DND-41 (cell line): ENCODE measurements around the gene MLYCD.
"Not testable (repeated sequence)": the region's sequence is repeated elsewhere in the genome, so short reads cannot be mapped to it uniquely, and the experiment has no call there.

ENCODE experiments used
- ATAC-seq: fragments of 200-7000 bp; cut with Tn5 transposase; 3 replicates; pipeline ENCODE4 v1.9.1; 2021; ENCODE audit warnings: low read depth; ENCODE audit not compliant: insufficient read depth
- DNase-seq: peaks from one replicate; pipeline ENCODE4 v3.0.0-alpha.2; 2020
- H2AFZ ChIP-seq: 2 replicates; pipeline ENCODE4 v1.6.0; 2012; ENCODE audit warnings: low read depth, low read length
- H3K27ac ChIP-seq: 2 replicates; pipeline ENCODE4 v1.5.1; 2012; ENCODE audit warnings: low read length, inconsistent platforms
- H3K27me3 ChIP-seq: fragments of 200-600 bp; sonication (generic); 2 replicates; pipeline ENCODE4 v1.6.0; 2012; ENCODE audit warnings: low read length, mild to moderate bottlenecking, inconsistent platforms; ENCODE audit not compliant: insufficient read depth, poor library complexity
- H3K36me3 ChIP-seq: 2 replicates; pipeline ENCODE4 v1.5.1; 2012; ENCODE audit warnings: low read length, inconsistent platforms; ENCODE audit not compliant: insufficient read depth
- H3K4me1 ChIP-seq: 2 replicates; pipeline ENCODE4 v1.5.1; 2012; ENCODE audit warnings: mild to moderate bottlenecking, low read length; ENCODE audit not compliant: insufficient read depth
- H3K4me2 ChIP-seq: 2 replicates; pipeline ENCODE4 v1.6.0; 2012; ENCODE audit warnings: mild to moderate bottlenecking, moderate library complexity, low read length, inconsistent platforms; ENCODE audit not compliant: insufficient read depth
- H3K4me3 ChIP-seq, 2 experiments: fragments of 200-600 bp in 1 of 2; shearing (Covaris generic) in 1 of 2; 2 replicates each; pipeline ENCODE4 v1.5.1; 2012 to 2016; ENCODE audit warnings: inconsistent platforms in 2 of 2, low read length in 2 of 2, mild to moderate bottlenecking in 2 of 2, low read depth in 1 of 2, moderate library complexity in 1 of 2
- H3K79me2 ChIP-seq: 2 replicates; pipeline ENCODE4 v1.6.0; 2012; ENCODE audit warnings: low read length, inconsistent platforms; ENCODE audit not compliant: insufficient read depth
- H3K9ac ChIP-seq: 2 replicates; pipeline ENCODE4 v1.6.0; 2012; ENCODE audit warnings: low read depth, mild to moderate bottlenecking, inconsistent platforms, low read length, moderate library complexity
- H3K9me3 ChIP-seq: 2 replicates; pipeline ENCODE4 v1.5.1; 2012; ENCODE audit warnings: low read length, moderate library complexity, mild to moderate bottlenecking, inconsistent platforms; ENCODE audit not compliant: insufficient read depth, severe bottlenecking
- H4K20me1 ChIP-seq: 2 replicates; pipeline ENCODE4 v1.6.0; 2012; ENCODE audit warnings: low read length; ENCODE audit not compliant: insufficient read depth
- EZH2 ChIP-seq: IDR thresholded peaks from 3 replicates; pipeline ENCODE4 v1.6.1; 2012; ENCODE audit warnings: borderline replicate concordance, low read depth, mild to moderate bottlenecking, moderate library complexity, low read length, inconsistent platforms; ENCODE audit not compliant: severe bottlenecking
- TF ChIP-seq, protein P1 (sequence below): IDR thresholded peaks from 2 replicates; pipeline ENCODE4 v1.5.1; 2012; ENCODE audit warnings: borderline replicate concordance, low read length, moderate library complexity, mild to moderate bottlenecking; ENCODE audit not compliant: poor library complexity, severe bottlenecking; ENCODE audit errors: extremely low read depth

Gene MLYCD

DNA sequence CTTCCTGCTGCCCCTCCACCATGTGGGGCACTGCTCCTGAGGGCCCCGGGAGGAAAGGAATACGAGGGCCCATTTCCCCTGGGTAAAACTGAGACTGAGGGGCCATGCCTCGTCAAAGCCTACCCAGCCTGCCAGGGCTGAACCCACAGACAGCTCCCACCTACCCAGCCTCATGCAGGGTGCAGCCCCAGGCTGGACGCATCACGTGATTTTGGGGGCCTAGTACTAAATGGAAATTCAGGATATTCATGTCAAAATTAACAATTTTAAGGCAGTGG, 50.7 kb downstream of the MLYCD start:
- peaks cover 11% of the 10 kb centered on the region for H3K4me1 ChIP-seq
- H3K27ac ChIP-seq, result no peak overlapping the region
- no peaks in the 10 kb centered on the region for H3K9me3 ChIP-seq
- ATAC-seq (no peak), DNase-seq (no peak)
- peaks cover 7% of the 10 kb centered on the region for H3K27me3 ChIP-seq
- H3K36me3 ChIP-seq, result no peaks in the 10 kb centered on the region
- no peak overlapping the region for H2AFZ ChIP-seq
- no peak overlapping the region for H3K4me3 ChIP-seq
- H4K20me1 ChIP-seq, result no peaks in the 10 kb centered on the region
- no peak overlapping the region for H3K4me2 ChIP-seq
- no peak overlapping the region for H3K9ac ChIP-seq
- TF ChIP-seq EZH2, result no peak
- TF ChIP-seq, protein P1, sequence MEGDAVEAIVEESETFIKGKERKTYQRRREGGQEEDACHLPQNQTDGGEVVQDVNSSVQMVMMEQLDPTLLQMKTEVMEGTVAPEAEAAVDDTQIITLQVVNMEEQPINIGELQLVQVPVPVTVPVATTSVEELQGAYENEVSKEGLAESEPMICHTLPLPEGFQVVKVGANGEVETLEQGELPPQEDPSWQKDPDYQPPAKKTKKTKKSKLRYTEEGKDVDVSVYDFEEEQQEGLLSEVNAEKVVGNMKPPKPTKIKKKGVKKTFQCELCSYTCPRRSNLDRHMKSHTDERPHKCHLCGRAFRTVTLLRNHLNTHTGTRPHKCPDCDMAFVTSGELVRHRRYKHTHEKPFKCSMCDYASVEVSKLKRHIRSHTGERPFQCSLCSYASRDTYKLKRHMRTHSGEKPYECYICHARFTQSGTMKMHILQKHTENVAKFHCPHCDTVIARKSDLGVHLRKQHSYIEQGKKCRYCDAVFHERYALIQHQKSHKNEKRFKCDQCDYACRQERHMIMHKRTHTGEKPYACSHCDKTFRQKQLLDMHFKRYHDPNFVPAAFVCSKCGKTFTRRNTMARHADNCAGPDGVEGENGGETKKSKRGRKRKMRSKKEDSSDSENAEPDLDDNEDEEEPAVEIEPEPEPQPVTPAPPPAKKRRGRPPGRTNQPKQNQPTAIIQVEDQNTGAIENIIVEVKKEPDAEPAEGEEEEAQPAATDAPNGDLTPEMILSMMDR, result no peak
- H3K79me2 ChIP-seq, result no peaks in the 10 kb centered on the region

DNA sequence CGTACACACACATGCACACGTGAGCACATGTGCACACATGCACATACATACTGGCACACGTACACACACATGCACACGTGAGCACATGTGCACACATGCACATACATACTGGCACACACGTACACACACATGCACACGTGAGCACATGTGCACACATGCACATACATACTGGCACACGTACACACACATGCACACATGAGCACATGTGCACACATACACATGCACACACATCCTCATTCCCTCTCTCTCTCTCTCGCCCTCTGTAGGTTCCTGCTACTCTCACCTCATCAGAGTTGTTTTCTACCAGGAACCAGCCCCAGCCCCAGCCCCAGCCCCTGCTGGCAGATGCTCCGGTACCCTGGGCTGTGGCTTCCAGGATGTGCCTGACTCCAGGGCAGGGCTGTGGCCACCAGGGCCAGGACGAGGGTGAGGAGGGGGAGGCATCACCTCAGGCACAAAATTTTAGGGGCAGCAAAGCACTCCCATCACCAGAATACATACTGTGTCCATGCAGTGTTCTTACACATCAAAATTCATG, 52.0 kb downstream of the MLYCD start:
- H3K4me3 ChIP-seq, H3K4me2 ChIP-seq, H4K20me1 ChIP-seq, H2AFZ ChIP-seq, H3K27ac ChIP-seq, H3K36me3 ChIP-seq, H3K9me3 ChIP-seq, H3K27me3 ChIP-seq, H3K9ac ChIP-seq, DNase-seq, H3K79me2 ChIP-seq, ATAC-seq: not testable (repeated sequence)
- peaks cover 11% of the 10 kb centered on the region for H3K4me1 ChIP-seq

DNA sequence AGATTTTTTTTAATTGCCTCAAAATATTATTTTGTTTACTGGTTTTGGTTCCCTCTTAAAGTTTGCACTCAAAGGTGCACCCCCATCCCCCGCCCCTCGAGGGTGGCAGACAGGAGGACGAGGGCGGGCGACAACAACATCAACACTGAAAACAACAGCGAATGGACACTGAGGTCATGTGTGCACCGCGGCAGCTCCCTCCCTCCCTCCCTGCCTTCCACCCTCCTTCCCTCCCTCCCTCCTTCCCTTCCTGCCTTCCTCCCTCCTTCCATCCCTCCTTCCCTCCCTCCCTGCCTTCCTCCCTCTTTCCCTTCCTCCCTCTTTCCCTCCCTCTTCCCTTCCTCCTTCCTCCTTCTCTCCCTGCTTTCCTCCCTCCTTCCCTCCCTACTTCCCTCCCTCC, 52.6 kb downstream of the MLYCD start:
- TF ChIP-seq, protein P1, result no peak
- TF ChIP-seq EZH2, result no peak
- Histone ChIP-seq H3K27me3 (peaks cover 7% of the 10 kb centered on the region), H3K9ac (no peak overlapping the region), H3K9me3 (no peaks in the 10 kb centered on the region), H3K4me2 (no peak overlapping the region), H2AFZ (no peak overlapping the region), H3K4me1 (peaks cover 11% of the 10 kb centered on the region), H3K79me2 (no peaks in the 10 kb centered on the region), H4K20me1 (no peaks in the 10 kb centered on the region), H3K27ac (no peak overlapping the region), H3K4me3 (no peak overlapping the region), H3K36me3 (no peaks in the 10 kb centered on the region)
- no peak for DNase-seq
- ATAC-seq, result no peak

DNA sequence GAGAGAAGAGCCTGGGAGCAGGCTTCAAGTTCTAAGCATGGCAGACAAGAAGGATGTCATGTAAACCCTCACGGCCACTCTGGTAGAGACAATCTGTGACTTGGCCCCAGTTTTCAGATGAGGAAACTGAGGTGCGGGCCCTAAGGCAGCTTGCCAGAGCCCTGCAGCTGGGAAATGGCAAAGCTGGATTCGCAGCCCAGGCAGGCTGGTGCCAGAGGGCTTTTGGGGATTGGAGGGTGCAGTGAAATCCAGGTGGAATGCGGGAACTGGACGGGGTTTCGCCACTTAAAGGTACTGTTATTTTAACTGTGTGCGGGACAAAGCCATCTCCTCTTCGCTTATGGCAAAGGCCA, 53.6 kb downstream of the MLYCD start:
- no peak for DNase-seq
- no peak for TF ChIP-seq EZH2
- TF ChIP-seq, protein P1, result no peak
- Histone ChIP-seq H3K9ac (no peak overlapping the region), H3K9me3 (no peaks in the 10 kb centered on the region), H3K36me3 (no peaks in the 10 kb centered on the region), H4K20me1 (no peaks in the 10 kb centered on the region), H3K27me3 (peaks cover 7% of the 10 kb centered on the region), H2AFZ (peak overlapping the region; percentile 48; the same call in 1 of the 2 replicates), H3K4me3 (no peak overlapping the region), H3K79me2 (no peaks in the 10 kb centered on the region), H3K4me1 (peaks cover 11% of the 10 kb centered on the region), H3K4me2 (peak overlapping the region; percentile 53; the same call in 1 of the 2 replicates), H3K27ac (no peak overlapping the region)
- ATAC-seq, result no peak
